Endothelial cell of umbilical vein (primary cell): Measurements from ENCODE around the gene GPR42. TPM values are rescaled to one million over a fixed set of nuclear protein-coding genes. Genes with fewer than 3 reads are reported as not detected.

Source experiments
- BruUV-seq: library from RNA; stranded (reverse); fragments of 400-500 nt; replicated peaks from 2 replicates; lab custom pipeline; 2021; lab: Mats Ljungman, UMichigan
- CTCF ChIA-PET: fragments of 300-600, 350-600 bp; sonication (Branson Sonifier 250); formaldehyde crosslinking; loops from one replicate; lab custom pipeline; 2021; ENCODE audit warnings: antibody characterized with exemption, inconsistent platforms; lab: Charles Lee
- POLR2A ChIA-PET: fragments of 300-600, 350-600 bp; sonication (Branson Sonifier 250); formaldehyde crosslinking; loops from one replicate; lab custom pipeline; 2021; ENCODE audit warnings: antibody characterized with exemption, inconsistent platforms; lab: Charles Lee
- DNase-seq: peaks from one replicate; pipeline ENCODE4 v3.0.0-alpha.2; 2011; ENCODE audit warnings: low read depth, low spot score
- FAIRE-seq: peaks from 2 replicates; lab custom pipeline; 2011; peaks lifted over from hg19 to GRCh38; lab: Jason Lieb, UNC
- H2AFZ ChIP-seq: 2 replicates; pipeline ENCODE4 v1.6.0; 2012; ENCODE audit warnings: low read depth, low read length, control low read depth, inconsistent platforms
- H3K27ac ChIP-seq: 2 replicates; pipeline ENCODE4 v1.5.1; 2011; ENCODE audit warnings: low read depth, mild to moderate bottlenecking, control low read depth, low read length, moderate library complexity; ENCODE audit not compliant: insufficient read depth
- H3K27me3 ChIP-seq, 2 experiments: 2 replicates each; pipeline versions ENCODE4 v1.6.0 to v1.6.1; 2011; ENCODE audit warnings: low read length in 2 of 2, mixed read lengths in 1 of 2; ENCODE audit not compliant: control insufficient read depth in 2 of 2, insufficient read depth in 2 of 2
- H3K36me3 ChIP-seq, 2 experiments: 2 replicates in 1 of 2; 3 replicates in 1 of 2; pipeline ENCODE4 v1.5.1; 2011; ENCODE audit warnings: low read length in 2 of 2, mild to moderate bottlenecking in 1 of 2, moderate library complexity in 1 of 2; ENCODE audit not compliant: control insufficient read depth in 2 of 2, insufficient read depth in 2 of 2; ENCODE audit errors: extremely low read depth in 1 of 2
- H3K4me1 ChIP-seq: 3 replicates; pipeline ENCODE4 v1.5.1; 2011; ENCODE audit warnings: mild to moderate bottlenecking, low read length; ENCODE audit not compliant: control insufficient read depth, insufficient read depth; ENCODE audit errors: extremely low read depth
- H3K4me2 ChIP-seq: 2 replicates; pipeline ENCODE4 v1.6.1; 2011; ENCODE audit warnings: low read length, control low read depth, mixed read lengths; ENCODE audit not compliant: insufficient read depth
- H3K4me3 ChIP-seq, 3 experiments: fragments of 200-600 bp in 1 of 3; sonication (generic), shearing (Covaris generic) in 1 of 3; replicated peaks in 1 of 3; 2 replicates each; pipeline ENCODE4 v1.5.1; 2011 to 2016; ENCODE audit warnings: control low read depth in 3 of 3, low read length in 3 of 3, mild to moderate bottlenecking in 2 of 3, inconsistent platforms in 1 of 3, low read depth in 1 of 3, moderate library complexity in 1 of 3; ENCODE audit not compliant: insufficient read depth in 1 of 3
- H3K79me2 ChIP-seq: 2 replicates; pipeline ENCODE4 v1.6.0; 2012; ENCODE audit warnings: low read length, inconsistent platforms; ENCODE audit not compliant: control insufficient read depth, insufficient read depth
- H3K9ac ChIP-seq: replicated peaks from 2 replicates; pipeline ENCODE3; 2011; ENCODE audit warnings: low read length, control low read depth; ENCODE audit not compliant: insufficient read depth; ENCODE audit errors: extremely low read depth
- H3K9me1 ChIP-seq: replicated peaks from 3 replicates; pipeline ENCODE4 v1.6.0; 2011; ENCODE audit warnings: mild to moderate bottlenecking, low read length; ENCODE audit not compliant: control insufficient read depth, insufficient read depth; ENCODE audit errors: extremely low read depth
- H3K9me3 ChIP-seq: replicated peaks from 2 replicates; pipeline ENCODE4 v1.5.1; 2012; ENCODE audit warnings: low read length, inconsistent platforms; ENCODE audit not compliant: control insufficient read depth, insufficient read depth
- H4K20me1 ChIP-seq: replicated peaks from 2 replicates; pipeline ENCODE3; 2011; ENCODE audit warnings: mild to moderate bottlenecking, low read length; ENCODE audit not compliant: control insufficient read depth, insufficient read depth; ENCODE audit errors: extremely low read depth
- EZH2 ChIP-seq: IDR thresholded peaks from 2 replicates; pipeline ENCODE4 v1.6.1; 2012; ENCODE audit warnings: borderline replicate concordance, low read depth, mild to moderate bottlenecking, moderate library complexity, low read length, inconsistent platforms; ENCODE audit not compliant: severe bottlenecking
- FOS ChIP-seq: IDR thresholded peaks from 2 replicates; pipeline ENCODE4 v1.6.1; 2011; ENCODE audit warnings: mild to moderate bottlenecking, low read length, moderate library complexity, borderline replicate concordance; ENCODE audit not compliant: insufficient read depth
- GATA2 ChIP-seq: IDR thresholded peaks from 2 replicates; pipeline ENCODE4 v1.7.0; 2011; ENCODE audit warnings: low read depth, mild to moderate bottlenecking, moderate library complexity, mixed read lengths, low read length; ENCODE audit not compliant: insufficient read length, insufficient read depth
- JUN ChIP-seq: IDR thresholded peaks from 2 replicates; pipeline ENCODE4 v1.6.1; 2011; ENCODE audit warnings: borderline replicate concordance, low read depth; ENCODE audit not compliant: insufficient read length, insufficient read depth
- MYC ChIP-seq: IDR thresholded peaks from one replicate; pipeline ENCODE4 v1.6.1; 2011; ENCODE audit warnings: mild to moderate bottlenecking, low read depth, low read length
- POLR2A ChIP-seq: IDR thresholded peaks from 2 replicates; pipeline ENCODE4 v1.6.1; 2012; ENCODE audit warnings: low read depth, mild to moderate bottlenecking, control low read depth, low read length
- POLR2AphosphoS5 ChIP-seq: IDR thresholded peaks from 2 replicates; pipeline ENCODE4 v1.6.1; 2012; ENCODE audit warnings: low read depth, mild to moderate bottlenecking, control low read depth, low read length, moderate library complexity; ENCODE audit not compliant: insufficient read depth
- dilution Hi-C: fragments of 300-500 bp; cut with MboI; formaldehyde crosslinking; loops from one replicate; pipeline ENCODE4 v1.15.0; 2019; ENCODE audit warnings: low sequenced_read_pairs; ENCODE audit not compliant: extremely low pct_ligation_motif_present
- intact Hi-C: fragments of 100-400 bp; cut with micrococcal nuclease; formaldehyde crosslinking; loops from one replicate; pipeline ENCODE4 v1.10.0; 2022
- polyA plus RNA-seq, 4 experiments: library from polyadenylated mRNA; depleted of rRNA in 3 of 4; stranded (reverse) in 3 of 4; unstranded in 1 of 4; fragments of >200 nt; gene quantifications; 2 replicates each; pipeline versions ENCODE4 v1.2.1 to v1.2.3, GENCODE V29; 2011 to 2012; ENCODE audit warnings: missing spikeins in 1 of 4
- total RNA-seq: library from RNA; stranded (reverse); gene quantifications from 2 replicates; pipeline ENCODE4 v1.2.3, GENCODE V29; 2021
- TF ChIP-seq, protein P1 (sequence below), 2 donors: IDR thresholded peaks; 1 replicate in 1 of 2; 2 replicates in 1 of 2; pipeline ENCODE4 v1.5.1; 2011; ENCODE audit warnings: low read length in 2 of 2, mild to moderate bottlenecking in 2 of 2, moderate library complexity in 2 of 2, control low read depth in 1 of 2, inconsistent platforms in 1 of 2, low read depth in 1 of 2; ENCODE audit not compliant: insufficient read depth in 1 of 2; ENCODE audit errors: extremely low read depth in 1 of 2
- TF ChIP-seq, protein P2 (sequence below): IDR thresholded peaks from 2 replicates; pipeline ENCODE4 v1.6.1; 2011; ENCODE audit not compliant: insufficient read depth, insufficient read length

Gene GPR42
- total and polyA plus RNA-seq, 2 donors (not counting 3 experiments of a cell fraction or from before 2014, with no cell fraction given), result not detected

DNA sequence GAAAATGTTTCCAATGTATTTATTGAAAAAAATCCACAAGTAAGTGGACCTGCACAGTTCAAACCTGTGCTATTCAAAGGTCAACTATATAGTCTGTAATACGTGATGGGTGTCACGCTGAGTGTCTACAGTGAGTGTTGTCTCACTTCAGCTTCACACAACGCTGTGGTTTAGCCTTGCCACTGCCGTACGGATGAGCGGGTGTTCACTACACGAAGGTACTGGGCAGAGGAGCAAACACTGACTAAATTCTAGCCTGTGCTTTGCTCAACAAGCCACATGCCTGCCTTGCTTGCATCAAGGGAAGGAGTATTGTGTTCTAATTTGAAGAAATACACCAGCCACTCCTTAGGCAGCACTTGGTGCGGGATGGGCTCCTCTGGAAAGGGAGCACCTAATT, 16.0 kb upstream of the GPR42 start:
- Histone ChIP-seq H3K79me2 (no peaks in the 10 kb centered on the region), H3K27ac (no peak overlapping the region), H3K9me1 (no peaks in the 10 kb centered on the region), H3K4me1 (no peaks in the 10 kb centered on the region), H4K20me1 (no peaks in the 10 kb centered on the region), H3K9me3 (no peaks in the 10 kb centered on the region), H2AFZ (no peak overlapping the region), H3K4me2 (no peak overlapping the region), H3K9ac (no peak overlapping the region), H3K4me3 (no peak overlapping the region), H3K36me3 (no peaks in the 10 kb centered on the region), H3K27me3 (no peaks in the 10 kb centered on the region)
- FAIRE-seq, result no peak
- dilution Hi-C loops, result no loop called here
- ChIA-PET POLR2A (no interaction called here), CTCF (interaction anchor here (0.7 to 6.9 kb wide), 3 partner anchors 8 to 140 kb away, joined by 3 to 118 read pairs (median 31); no protein-coding TSS in a partner anchor)
- TF ChIP-seq EZH2, result no peak
- TF ChIP-seq, protein P1, sequence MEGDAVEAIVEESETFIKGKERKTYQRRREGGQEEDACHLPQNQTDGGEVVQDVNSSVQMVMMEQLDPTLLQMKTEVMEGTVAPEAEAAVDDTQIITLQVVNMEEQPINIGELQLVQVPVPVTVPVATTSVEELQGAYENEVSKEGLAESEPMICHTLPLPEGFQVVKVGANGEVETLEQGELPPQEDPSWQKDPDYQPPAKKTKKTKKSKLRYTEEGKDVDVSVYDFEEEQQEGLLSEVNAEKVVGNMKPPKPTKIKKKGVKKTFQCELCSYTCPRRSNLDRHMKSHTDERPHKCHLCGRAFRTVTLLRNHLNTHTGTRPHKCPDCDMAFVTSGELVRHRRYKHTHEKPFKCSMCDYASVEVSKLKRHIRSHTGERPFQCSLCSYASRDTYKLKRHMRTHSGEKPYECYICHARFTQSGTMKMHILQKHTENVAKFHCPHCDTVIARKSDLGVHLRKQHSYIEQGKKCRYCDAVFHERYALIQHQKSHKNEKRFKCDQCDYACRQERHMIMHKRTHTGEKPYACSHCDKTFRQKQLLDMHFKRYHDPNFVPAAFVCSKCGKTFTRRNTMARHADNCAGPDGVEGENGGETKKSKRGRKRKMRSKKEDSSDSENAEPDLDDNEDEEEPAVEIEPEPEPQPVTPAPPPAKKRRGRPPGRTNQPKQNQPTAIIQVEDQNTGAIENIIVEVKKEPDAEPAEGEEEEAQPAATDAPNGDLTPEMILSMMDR (IDR thresholded peaks at IDR 0.05; ENCODE audit: extremely low read depth in 1 of 2, insufficient read depth in 1 of 2, low read depth in 1 of 2, low read length in 2 of 2), result no peak
- TF ChIP-seq MYC, result no peak
- TF ChIP-seq GATA2, result no peak
- no peak for TF ChIP-seq JUN
- no peak for TF ChIP-seq FOS
- TF ChIP-seq POLR2A, result no peak
- TF ChIP-seq POLR2AphosphoS5, result no peak
- TF ChIP-seq, protein P2, sequence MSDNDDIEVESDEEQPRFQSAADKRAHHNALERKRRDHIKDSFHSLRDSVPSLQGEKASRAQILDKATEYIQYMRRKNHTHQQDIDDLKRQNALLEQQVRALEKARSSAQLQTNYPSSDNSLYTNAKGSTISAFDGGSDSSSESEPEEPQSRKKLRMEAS, result no peak
- DNase-seq, result no peak
- intact Hi-C loops, result no loop called here
- BruUV-seq, result no TSS peak
